ENCODE measurements around the gene PTX3.

The PTX3 gene

DNA sequence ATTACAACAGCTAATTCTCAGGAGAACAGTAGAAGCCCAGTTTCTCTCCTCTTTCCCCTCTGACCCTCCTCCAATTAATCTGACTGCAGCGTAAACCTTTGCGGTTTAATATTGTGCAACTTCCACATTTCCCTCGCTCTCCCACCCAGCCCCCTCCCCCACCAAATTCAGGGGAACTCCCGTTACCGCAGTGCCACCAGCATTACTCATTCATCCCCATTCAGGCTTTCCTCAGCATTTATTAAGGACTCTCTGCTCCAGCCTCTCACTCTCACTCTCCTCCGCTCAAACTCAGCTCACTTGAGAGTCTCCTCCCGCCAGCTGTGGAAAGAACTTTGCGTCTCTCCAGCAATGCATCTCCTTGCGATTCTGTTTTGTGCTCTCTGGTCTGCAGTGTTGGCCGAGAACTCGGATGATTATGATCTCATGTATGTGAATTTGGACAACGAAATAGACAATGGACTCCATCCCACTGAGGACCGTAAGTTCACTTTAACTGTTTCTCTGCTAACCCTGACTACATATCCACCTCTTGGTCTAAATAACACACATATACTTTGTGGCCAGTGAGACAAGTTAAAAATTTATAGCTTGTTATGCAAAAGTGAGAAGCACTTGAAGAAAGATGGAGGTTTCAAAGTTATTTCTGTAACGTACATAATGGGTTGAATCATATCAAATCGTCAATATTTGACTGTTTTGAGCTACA is at the start of gene PTX3:
TSS of gene PTX3 (plus strand) at position 268 of the 709 bp plus-strand sequence. CDS start at position 352, 84 bp downstream.
- H3K27me3 ChIP-seq (ENCODE audit: insufficient read depth, low read length) = no peaks in the 10 kb centered on the region
- peak within 1 kb of the TSS; percentile 86 for H3K27ac ChIP-seq (ENCODE audit: low read depth, low read length)
- H3K4me3 ChIP-seq (ENCODE audit: low read depth, low read length) = peak within 1 kb of the TSS; percentile 88
- H3K4me1 ChIP-seq (ENCODE audit: control insufficient read depth, insufficient read depth, low read length, unreplicated experiment) = peaks cover 22% of the 10 kb centered on the region
- peak within 1 kb of the TSS; percentile 33 for H2AFZ ChIP-seq (ENCODE audit: low read length, unreplicated experiment)
- H3K79me2 ChIP-seq (ENCODE audit: control insufficient read depth, insufficient read depth, low read length, unreplicated experiment) = peaks cover 46% of the 10 kb centered on the region
- H3K36me3 ChIP-seq (ENCODE audit: insufficient read depth, low read length) = peaks cover 45% of the 10 kb centered on the region

DNA sequence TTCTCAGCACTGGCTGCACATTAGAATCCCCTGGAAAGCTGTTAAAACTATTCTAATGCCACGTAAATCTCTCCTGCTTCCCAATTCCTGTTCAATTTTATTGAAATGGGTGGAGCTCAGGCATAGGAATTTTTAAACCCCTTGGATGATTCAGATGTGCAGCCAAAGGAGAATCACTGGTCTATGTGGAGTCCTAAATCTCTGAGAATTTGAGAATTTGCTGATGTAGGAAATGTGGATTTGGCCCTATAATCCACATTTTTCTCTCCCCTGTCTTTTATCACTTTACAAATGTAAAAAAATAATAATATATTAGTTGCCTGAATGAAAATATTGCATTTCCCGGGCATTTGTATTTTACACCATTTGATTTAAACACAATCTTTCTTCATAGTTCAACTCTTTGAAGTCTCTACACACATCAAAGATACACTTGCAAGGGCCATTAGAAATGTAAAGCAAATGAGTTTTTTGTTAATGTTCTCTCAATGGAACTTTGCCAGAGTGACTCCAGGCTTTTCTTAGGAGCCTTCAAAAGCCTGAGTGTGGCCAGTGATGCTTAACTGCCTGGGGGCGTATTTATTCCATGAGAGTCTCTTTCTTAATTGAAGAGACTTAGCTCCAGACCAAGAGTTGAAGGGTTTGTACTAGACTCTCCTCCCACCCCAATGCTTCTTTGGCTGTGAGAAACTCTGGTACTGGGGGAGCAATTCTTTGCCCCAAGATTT is 48.8 kb upstream of the PTX3 start:
- no peaks in the 10 kb centered on the region for H3K79me2 ChIP-seq (ENCODE audit: control insufficient read depth, insufficient read depth, low read length, unreplicated experiment)
- no peaks in the 10 kb centered on the region for H3K27me3 ChIP-seq (ENCODE audit: insufficient read depth, low read length)

DNA sequence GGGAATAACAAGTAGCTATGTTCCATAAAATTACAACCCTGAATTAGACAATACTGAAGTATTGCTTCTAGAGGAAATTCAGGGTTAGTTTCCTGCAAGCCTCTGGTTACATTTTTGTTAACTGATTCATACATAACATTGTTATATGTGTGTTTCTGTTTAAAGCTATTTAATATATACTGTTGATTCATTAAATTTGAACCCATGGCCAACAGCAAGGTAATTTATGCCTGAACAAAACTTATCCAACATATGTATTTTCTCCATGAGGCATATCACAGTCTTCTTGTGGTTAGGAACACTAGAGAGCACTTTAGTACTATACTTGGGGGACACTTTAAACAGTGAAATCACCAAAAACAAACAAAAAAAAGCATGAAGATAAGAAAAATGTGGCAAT is 47.7 kb upstream of the PTX3 start:
- no peak overlapping the region for H2AFZ ChIP-seq (ENCODE audit: low read length, unreplicated experiment)
- 0 out of 2 replicates have a peak, but pooled peaks cover 6% of the 10 kb centered on the region for H3K36me3 ChIP-seq (ENCODE audit: insufficient read depth, low read length)
- peak overlapping the region; percentile 34 for H3K27ac ChIP-seq (ENCODE audit: low read depth, low read length)
- no peaks in the 10 kb centered on the region for H3K79me2 ChIP-seq (ENCODE audit: control insufficient read depth, insufficient read depth, low read length, unreplicated experiment)
- H3K4me3 ChIP-seq (ENCODE audit: low read depth, low read length) = peak overlapping the region; percentile 18; the same call in 1 of the 2 replicates
- no peaks in the 10 kb centered on the region for H3K27me3 ChIP-seq (ENCODE audit: insufficient read depth, low read length)
- H3K4me1 ChIP-seq (ENCODE audit: control insufficient read depth, insufficient read depth, low read length, unreplicated experiment) = peaks cover 51% of the 10 kb centered on the region

More for the DNA sequence above, 48.8 kb upstream of the PTX3 start:
- peaks cover 40% of the 10 kb centered on the region for H3K4me1 ChIP-seq (ENCODE audit: control insufficient read depth, insufficient read depth, low read length, unreplicated experiment)
- H3K27ac ChIP-seq (ENCODE audit: low read depth, low read length) = no peak overlapping the region
- H3K4me3 ChIP-seq (ENCODE audit: low read depth, low read length) = no peak overlapping the region
- no peak overlapping the region for H2AFZ ChIP-seq (ENCODE audit: low read length, unreplicated experiment)
- H3K36me3 ChIP-seq (ENCODE audit: insufficient read depth, low read length) = 0 out of 2 replicates have a peak, but pooled peaks cover 6% of the 10 kb centered on the region

DNA sequence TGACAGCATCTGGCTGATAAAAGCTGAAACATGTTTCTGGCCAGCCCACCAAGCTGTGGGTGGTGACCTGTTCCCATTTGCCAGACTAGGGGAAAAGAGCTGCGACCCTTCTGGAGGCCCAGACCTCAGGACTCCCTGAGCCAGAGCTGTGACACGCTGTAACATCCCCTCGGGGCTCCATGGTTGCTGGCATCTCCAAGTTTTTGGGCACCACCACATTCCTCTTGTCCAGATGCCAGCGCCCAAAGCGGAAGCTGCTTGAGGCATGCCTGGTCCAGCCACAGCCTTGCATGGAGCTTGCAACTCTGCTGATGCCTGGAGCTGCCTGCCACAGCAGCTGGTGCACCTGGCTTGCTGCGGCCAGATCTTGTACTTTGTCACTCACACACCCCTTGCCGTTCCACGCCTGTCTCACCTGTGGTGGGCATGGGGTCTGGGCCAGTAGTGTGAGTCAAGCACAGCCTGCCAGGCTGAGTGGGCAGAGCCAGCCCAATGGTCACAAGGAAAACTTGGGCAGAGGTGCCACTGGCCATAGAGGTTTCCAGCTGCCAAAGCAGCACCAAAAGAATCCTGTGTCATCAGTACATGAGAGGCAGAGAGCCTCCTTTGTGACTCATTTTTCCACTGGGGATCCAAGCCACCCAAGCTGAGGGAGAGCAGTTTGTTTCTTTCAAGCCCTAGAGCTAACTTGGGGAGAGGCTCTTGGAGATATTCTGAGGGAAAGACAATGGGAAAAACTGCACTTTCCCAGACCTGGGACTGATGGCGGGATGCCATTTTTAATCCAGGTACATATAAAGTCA is 45.7 kb upstream of the PTX3 start:
- Histone ChIP-seq H3K79me2 (ENCODE audit: control insufficient read depth, insufficient read depth, low read length, unreplicated experiment) (no peaks in the 10 kb centered on the region), H3K27ac (ENCODE audit: low read depth, low read length) (no peak overlapping the region), H2AFZ (ENCODE audit: low read length, unreplicated experiment) (no peak overlapping the region), H3K27me3 (ENCODE audit: insufficient read depth, low read length) (no peaks in the 10 kb centered on the region), H3K36me3 (ENCODE audit: insufficient read depth, low read length) (0 out of 2 replicates have a peak, but pooled peaks cover 6% of the 10 kb centered on the region), H3K4me3 (ENCODE audit: low read depth, low read length) (no peak overlapping the region), H3K4me1 (ENCODE audit: control insufficient read depth, insufficient read depth, low read length, unreplicated experiment) (peaks cover 51% of the 10 kb centered on the region)

DNA sequence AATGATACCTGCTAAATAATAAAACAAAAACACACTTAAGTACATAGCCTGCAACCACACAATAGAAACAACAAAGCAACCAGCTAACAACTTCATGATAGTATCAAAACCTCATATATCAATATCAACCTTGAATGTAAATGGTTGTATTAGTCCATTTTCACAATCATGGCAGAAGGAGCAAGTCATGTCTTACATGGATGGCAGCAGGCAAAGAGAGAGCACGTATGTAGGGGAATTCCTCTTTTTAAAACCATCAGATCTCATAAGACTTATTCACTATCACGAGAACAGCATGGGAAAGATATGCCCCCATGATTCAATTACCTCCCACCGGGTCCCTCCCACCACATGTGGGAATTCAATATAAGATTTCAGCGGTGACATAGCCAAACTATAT is 44.5 kb upstream of the PTX3 start:
- Histone ChIP-seq H2AFZ (ENCODE audit: low read length, unreplicated experiment) (no peak overlapping the region), H3K27me3 (ENCODE audit: insufficient read depth, low read length) (no peaks in the 10 kb centered on the region), H3K27ac (ENCODE audit: low read depth, low read length) (no peak overlapping the region), H3K4me1 (ENCODE audit: control insufficient read depth, insufficient read depth, low read length, unreplicated experiment) (peaks cover 51% of the 10 kb centered on the region), H3K36me3 (ENCODE audit: insufficient read depth, low read length) (0 out of 2 replicates have a peak, but pooled peaks cover 6% of the 10 kb centered on the region), H3K79me2 (ENCODE audit: control insufficient read depth, insufficient read depth, low read length, unreplicated experiment) (no peaks in the 10 kb centered on the region), H3K4me3 (ENCODE audit: low read depth, low read length) (no peak overlapping the region)

DNA sequence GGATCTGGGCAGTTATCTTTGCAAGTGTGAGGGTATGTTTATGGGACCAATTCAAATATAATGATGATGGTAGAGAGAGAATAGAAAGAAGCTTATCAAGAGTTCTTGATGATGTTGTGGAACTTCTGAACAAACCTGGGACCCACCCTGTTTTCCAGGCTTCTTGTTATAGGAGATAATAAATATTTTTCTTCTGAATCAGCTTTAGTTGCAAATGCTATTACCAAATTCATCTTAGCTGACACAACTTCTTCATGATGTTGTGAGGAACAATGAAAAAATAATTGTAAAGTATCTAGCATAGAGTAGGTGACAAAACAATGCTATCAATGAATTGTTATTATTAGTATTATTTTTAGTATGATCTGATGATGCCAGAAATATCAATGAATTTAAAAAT is 43.5 kb upstream of the PTX3 start:
- H3K36me3 ChIP-seq (ENCODE audit: insufficient read depth, low read length) = 0 out of 2 replicates have a peak, but pooled peaks cover 6% of the 10 kb centered on the region
- no peaks in the 10 kb centered on the region for H3K79me2 ChIP-seq (ENCODE audit: control insufficient read depth, insufficient read depth, low read length, unreplicated experiment)
- no peaks in the 10 kb centered on the region for H3K27me3 ChIP-seq (ENCODE audit: insufficient read depth, low read length)
- no peak overlapping the region for H3K4me3 ChIP-seq (ENCODE audit: low read depth, low read length)
- no peak overlapping the region for H3K27ac ChIP-seq (ENCODE audit: low read depth, low read length)
- H2AFZ ChIP-seq (ENCODE audit: low read length, unreplicated experiment) = no peak overlapping the region
- H3K4me1 ChIP-seq (ENCODE audit: control insufficient read depth, insufficient read depth, low read length, unreplicated experiment) = peaks cover 44% of the 10 kb centered on the region

DNA sequence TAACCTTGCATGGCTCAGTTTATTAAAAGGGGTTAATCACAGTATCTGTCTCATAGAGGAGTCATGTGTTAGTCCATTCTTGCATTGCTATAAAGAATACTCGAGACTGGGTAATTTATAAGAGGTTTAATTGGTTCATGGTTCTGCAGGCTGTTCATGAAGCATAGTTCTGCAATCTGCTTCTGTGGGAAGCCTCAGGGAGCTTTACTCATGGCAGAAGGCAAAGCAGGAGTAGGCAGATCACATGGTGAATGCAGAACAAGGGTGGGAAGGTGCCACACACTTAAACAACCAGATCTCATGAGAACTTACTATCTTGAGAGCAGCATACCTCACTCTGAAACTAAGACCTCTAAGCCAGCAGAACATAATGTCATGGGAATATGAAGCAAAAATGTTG is 42.2 kb upstream of the PTX3 start:
- no peak overlapping the region for H3K4me3 ChIP-seq (ENCODE audit: low read depth, low read length)
- no peak overlapping the region for H3K27ac ChIP-seq (ENCODE audit: low read depth, low read length)
- H2AFZ ChIP-seq (ENCODE audit: low read length, unreplicated experiment) = no peak overlapping the region
- no peaks in the 10 kb centered on the region for H3K79me2 ChIP-seq (ENCODE audit: control insufficient read depth, insufficient read depth, low read length, unreplicated experiment)
- peaks cover 34% of the 10 kb centered on the region for H3K4me1 ChIP-seq (ENCODE audit: control insufficient read depth, insufficient read depth, low read length, unreplicated experiment)
- H3K36me3 ChIP-seq (ENCODE audit: insufficient read depth, low read length) = 0 out of 2 replicates have a peak, but pooled peaks cover 6% of the 10 kb centered on the region
- no peaks in the 10 kb centered on the region for H3K27me3 ChIP-seq (ENCODE audit: insufficient read depth, low read length)

DNA sequence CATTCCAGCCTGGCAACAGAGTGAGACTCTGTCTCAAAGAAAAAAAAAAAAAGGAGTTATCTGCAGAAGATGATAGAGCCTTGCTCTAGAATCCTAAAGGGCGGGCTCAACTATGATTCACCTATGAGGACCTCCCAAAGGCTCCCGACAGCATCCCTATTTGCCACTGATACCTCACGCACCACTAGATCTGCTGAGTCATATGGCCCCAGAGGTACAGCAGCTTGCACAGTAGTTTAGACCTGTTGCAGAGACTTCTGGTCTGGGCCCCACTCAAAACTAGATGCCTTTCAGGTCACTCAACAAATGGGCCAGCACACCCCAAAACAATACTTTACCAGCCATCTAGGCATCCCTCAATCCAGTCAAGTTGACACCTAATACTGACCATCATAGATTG is 38.1 kb upstream of the PTX3 start:
- Histone ChIP-seq H3K27me3 (ENCODE audit: insufficient read depth, low read length) (no peaks in the 10 kb centered on the region), H2AFZ (ENCODE audit: low read length, unreplicated experiment) (no peak overlapping the region), H3K36me3 (ENCODE audit: insufficient read depth, low read length) (no peaks in the 10 kb centered on the region), H3K27ac (ENCODE audit: low read depth, low read length) (no peak overlapping the region), H3K4me1 (ENCODE audit: control insufficient read depth, insufficient read depth, low read length, unreplicated experiment) (peaks cover 7% of the 10 kb centered on the region), H3K4me3 (ENCODE audit: low read depth, low read length) (no peak overlapping the region), H3K79me2 (ENCODE audit: control insufficient read depth, insufficient read depth, low read length, unreplicated experiment) (no peaks in the 10 kb centered on the region)

DNA sequence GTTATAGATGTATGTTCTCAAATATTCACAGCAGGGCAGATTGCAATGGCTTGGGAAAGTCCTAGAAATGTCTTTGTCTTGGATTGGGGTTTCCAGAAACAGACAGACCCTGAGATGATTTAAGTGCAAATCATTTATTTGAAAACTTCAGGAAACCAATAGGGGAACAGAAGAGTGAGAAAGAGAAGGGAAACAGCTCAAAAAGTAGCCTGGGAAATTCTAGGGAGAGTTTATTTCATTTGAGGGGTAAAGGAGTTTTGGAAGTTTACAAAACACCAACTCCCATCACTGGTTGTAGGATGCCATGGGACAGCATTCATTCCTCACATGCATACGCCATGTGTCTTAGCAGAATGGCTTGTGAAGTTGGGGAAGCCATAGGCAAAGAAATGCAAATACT is 32.3 kb upstream of the PTX3 start:
- H3K4me1 ChIP-seq (ENCODE audit: control insufficient read depth, insufficient read depth, low read length, unreplicated experiment) = peaks cover 17% of the 10 kb centered on the region
- H3K36me3 ChIP-seq (ENCODE audit: insufficient read depth, low read length) = no peaks in the 10 kb centered on the region
- no peak overlapping the region for H2AFZ ChIP-seq (ENCODE audit: low read length, unreplicated experiment)
- H3K79me2 ChIP-seq (ENCODE audit: control insufficient read depth, insufficient read depth, low read length, unreplicated experiment) = no peaks in the 10 kb centered on the region
- no peaks in the 10 kb centered on the region for H3K27me3 ChIP-seq (ENCODE audit: insufficient read depth, low read length)
- no peak overlapping the region for H3K27ac ChIP-seq (ENCODE audit: low read depth, low read length)
- no peak overlapping the region for H3K4me3 ChIP-seq (ENCODE audit: low read depth, low read length)

DNA sequence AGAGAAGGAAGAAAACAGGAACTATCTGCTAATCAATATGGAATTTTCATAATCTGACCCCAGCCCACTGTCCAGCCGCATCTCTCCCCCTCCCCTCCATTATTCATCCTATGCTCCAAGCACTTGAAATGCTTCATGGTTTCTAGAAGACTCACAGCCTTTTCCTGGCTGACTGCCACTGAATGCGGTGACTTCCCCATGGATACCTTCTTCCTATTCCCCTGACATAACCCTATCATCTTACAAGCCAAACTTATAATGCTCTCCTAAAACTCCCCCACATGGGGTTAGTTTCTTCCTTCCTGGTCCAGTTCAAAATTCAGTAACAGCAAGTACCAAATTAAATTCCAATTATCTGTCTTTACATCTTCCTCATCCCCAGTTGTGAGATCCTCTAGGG is 31.2 kb upstream of the PTX3 start:
- H2AFZ ChIP-seq (ENCODE audit: low read length, unreplicated experiment) = peak overlapping the region; percentile 48
- no peak overlapping the region for H3K4me3 ChIP-seq (ENCODE audit: low read depth, low read length)
- no peaks in the 10 kb centered on the region for H3K36me3 ChIP-seq (ENCODE audit: insufficient read depth, low read length)
- H3K27ac ChIP-seq (ENCODE audit: low read depth, low read length) = no peak overlapping the region
- H3K4me1 ChIP-seq (ENCODE audit: control insufficient read depth, insufficient read depth, low read length, unreplicated experiment) = peaks cover 17% of the 10 kb centered on the region
- H3K79me2 ChIP-seq (ENCODE audit: control insufficient read depth, insufficient read depth, low read length, unreplicated experiment) = no peaks in the 10 kb centered on the region
- no peaks in the 10 kb centered on the region for H3K27me3 ChIP-seq (ENCODE audit: insufficient read depth, low read length)

All from ACC112 (cell line).